GM18526 (cell line): ENCODE results near the gene LIX1L.

Experiments
- POLR2A ChIP-seq: IDR thresholded peaks from 3 replicates; pipeline ENCODE4 v1.6.1; 2011; ENCODE audit not compliant: insufficient read length; ENCODE audit errors: extremely low read depth

The LIX1L gene

GRCh38 chr1:145906954-145907753 lies 50.7 kb downstream of the LIX1L start:
- TF ChIP-seq POLR2A: no peak

DNA sequence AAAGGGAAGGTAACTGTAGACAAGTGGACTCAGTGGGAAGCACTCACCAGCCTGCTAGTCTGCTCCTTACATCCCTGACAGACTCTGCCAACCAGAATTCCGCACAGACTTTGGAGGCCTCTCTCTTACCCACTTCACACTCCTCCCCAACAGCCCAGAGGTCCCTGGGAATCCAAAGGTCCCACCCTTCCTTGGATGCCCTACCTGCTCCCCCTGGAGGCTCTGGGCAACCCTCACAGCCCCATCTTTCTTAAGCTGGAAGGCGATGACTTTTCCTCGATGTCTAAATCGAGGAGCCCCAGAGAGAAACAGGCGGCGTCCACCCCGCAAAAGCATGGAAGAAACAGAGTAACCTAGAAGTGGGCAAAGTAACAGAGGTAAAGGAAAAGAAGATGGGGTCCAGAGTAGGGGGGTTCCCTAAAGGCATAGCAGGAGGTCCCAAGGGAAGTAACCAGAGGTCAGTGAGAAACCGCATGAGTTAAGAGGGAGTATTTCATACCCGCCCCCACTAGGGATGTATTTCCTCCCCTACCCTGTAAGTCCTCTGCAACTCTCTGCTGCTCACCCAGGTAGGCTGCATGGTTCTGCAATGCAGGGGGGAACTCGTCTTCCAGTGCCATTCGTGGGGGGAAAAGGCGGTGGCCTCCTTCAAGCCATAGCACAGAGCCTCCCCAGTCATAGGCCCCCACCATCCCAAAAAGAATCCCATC lies 56.4 kb downstream of the LIX1L start:
- no peak for TF ChIP-seq POLR2A

- no peak for TF ChIP-seq POLR2A
These were observed 59.1 kb downstream of the LIX1L start for GRCh38 chr1:145898756-145899155.

DNA sequence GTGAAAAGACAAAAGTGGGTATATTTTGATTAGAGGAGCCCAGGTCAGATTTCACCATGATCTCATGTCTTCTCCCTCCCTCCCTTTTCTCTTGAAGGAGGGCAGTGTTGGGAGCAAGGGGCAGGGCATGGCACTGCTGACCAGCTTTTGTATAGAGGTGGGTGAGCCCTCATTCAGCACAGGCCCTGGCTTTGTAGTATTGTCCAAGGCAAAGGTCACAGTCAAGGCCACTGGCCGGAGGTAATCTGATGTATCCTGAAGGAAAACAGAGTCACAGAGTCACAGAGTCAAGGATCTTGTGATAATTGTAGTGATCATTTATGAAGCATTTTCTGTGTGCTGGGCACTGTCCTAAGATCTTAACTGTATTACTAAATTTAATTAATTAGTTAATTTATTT lies 59.8 kb downstream of the LIX1L start:
- TF ChIP-seq POLR2A: no peak

DNA sequence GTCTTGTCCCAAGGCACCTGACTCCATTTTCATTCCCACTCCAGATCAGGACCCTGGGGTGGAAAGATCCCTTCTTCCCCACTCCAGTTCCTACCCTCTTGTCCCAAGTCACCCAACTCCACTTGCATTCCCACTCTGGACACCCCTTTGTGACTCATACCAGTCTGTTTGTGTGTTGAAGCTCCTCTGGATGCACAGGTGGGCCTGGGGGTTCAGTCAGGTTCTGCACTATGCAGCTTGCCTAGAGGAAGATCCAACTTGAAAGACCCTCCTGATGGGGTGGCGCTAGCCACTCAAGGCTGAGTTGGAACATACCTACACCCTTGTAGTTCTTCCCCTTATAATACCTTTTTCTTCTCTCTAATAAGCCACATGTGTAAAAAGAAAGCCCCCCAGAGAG lies 62.3 kb downstream of the LIX1L start:
- no peak for TF ChIP-seq POLR2A

DNA sequence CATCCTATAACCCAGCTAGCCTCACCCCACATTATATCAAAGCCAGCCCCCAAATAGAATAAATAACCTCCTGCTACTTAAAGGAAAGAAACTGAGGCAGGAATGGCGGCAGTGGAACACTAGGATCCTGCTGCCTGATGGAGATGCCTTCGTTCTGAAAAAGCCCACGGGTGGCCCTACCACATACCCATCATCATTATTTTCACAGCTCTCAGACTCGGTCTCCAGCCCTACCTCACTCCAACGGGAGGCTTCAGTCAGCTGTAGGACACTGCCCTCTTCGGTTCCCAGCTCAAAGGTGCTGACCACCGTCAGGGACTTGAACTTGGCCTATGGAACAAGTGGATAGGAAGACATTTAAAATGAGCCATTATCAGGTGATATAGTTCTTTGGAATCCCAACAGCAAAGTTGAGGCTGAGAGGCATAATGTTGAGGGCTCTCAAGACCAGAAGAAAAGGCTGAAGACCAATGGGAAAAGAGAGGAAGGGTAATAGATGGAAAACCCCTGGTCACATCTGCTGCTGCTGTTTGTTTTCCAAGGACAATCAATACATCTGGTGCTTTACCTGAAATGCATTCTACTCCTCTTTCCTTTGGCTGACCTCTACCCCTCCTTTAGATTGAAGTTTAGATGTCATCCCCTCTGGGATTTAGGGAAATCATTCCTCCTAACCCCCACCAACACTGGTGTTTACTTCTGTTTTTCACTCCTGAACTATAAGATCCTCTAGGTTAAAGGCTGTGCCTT lies 64.3 kb downstream of the LIX1L start:
- TF ChIP-seq POLR2A: no peak

- no peak for TF ChIP-seq POLR2A
These were observed 65.2 kb downstream of the LIX1L start for GRCh38 chr1:145892486-145893087.

DNA sequence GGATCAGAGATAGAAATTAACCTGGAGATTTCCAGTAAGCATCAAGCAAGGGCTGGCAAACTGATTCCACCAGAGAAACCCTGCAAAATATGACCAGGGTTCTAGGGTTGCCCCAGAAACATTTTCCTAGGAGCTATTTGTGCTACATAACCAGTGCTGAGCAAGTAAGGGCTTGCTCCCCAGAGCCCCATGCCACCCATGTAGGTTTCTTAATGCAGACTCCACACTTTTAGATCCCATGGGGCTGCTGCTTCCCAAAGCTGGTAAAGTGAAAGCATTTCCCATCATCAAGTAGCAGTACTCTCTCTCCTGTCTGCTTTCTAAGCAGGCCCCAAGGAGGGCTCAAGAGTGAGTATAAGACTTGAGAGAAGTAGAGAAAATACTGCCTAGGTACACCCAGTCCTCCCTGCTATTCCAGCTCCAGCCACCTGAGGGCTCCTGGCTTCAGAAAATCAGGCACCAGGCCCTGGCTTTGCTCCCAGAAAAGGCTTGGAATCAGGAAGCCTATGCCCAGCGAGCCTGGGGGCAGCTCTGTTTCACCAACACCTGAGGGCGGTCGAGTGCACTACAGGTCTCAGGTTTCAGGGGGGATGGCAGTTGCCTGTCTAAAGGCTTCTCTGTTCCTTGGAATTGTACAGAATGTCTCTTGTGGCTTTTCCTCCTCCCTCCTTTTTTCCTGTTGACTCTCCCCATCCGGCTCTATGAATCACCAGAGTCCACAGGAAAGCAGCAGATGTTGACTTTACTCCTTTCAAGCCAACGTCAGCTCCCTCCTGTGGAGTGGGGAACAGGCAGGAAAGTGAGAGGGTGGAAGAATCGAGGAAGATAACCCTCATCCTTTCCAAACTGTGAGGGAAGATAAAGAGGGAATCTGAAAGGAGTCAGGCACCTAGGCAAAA lies 66.0 kb downstream of the LIX1L start:
- TF ChIP-seq POLR2A: no peak

- TF ChIP-seq POLR2A: no peak
These were observed 66.7 kb downstream of the LIX1L start for GRCh38 chr1:145891143-145891542.

- TF ChIP-seq POLR2A: no peak
These were observed 68.1 kb downstream of the LIX1L start for GRCh38 chr1:145889722-145890121.

GRCh38 chr1:145887631-145888030 lies 70.2 kb downstream of the LIX1L start:
- TF ChIP-seq POLR2A: no peak

GRCh38 chr1:145886816-145887215 lies 71.0 kb downstream of the LIX1L start:
- no peak for TF ChIP-seq POLR2A

DNA sequence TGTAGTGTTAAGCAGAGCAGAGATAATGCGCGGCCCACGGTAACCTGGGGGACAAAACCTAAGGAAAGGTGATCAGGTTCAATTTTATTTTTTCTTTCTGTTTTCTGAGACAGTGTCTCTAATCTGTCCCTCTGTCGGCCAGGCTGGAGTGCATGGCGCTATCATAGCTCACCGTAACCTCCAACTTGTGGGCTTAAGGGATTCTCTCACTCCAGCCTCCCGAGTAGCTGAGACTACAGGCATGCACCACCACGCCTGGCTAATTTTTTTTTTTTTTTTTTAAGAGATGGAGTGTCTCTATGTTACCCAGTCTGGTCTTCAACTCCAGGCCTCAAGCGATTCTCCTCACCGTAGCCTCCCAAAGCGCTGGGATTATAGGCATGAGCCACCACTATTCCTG lies 71.4 kb downstream of the LIX1L start:
- no peak for TF ChIP-seq POLR2A

DNA sequence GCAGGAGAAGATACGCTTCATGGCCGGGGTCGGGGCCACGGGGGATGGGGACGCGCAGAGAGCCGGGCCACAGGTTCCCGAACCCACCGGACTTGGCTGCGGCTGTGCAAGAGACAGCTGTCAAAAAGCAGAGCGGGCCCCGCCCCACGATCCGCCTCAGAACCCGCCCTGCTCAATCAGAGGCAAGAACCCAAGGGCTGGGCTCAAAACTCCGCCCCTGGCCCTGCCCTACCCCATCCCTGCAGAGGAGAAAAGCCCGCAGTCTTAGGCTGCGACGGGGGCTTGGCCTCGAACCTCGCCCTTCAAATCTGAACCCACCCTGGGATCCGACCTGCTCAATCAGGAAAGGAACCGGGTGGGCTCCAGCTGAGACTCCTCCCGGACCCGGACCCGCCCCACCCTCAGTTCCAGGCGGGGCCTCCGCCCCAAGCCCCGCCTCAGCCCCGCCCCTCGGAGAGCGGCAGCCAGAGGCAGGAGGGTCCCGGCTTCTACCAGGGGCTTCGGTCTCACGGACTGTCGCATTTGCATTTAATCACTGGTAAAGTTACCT lies 72.0 kb downstream of the LIX1L start, which contains the start of gene ANKRD35:
TSS of gene ANKRD35 (minus strand) at position 129 of the 550 bp plus-strand sequence. CDS start at position 21, 108 bp downstream.
- no peak for TF ChIP-seq POLR2A
